ENCODE data around the gene FAM136A.

FAM136A gene

GRCh38 chr2:70301344-70302194 is at the start of gene FAM136A:
TSS of gene FAM136A (minus strand) at chr2:70302067. CDS start at chr2:70302011, 56 bp downstream.
- DNase-seq (peak; percentile 92 to 93), ATAC-seq (peak; percentile 87)
- H3K4me3 Mint-ChIP-seq: peak within 1 kb of the TSS; percentile 85 to 94
- H3K27me3 Mint-ChIP-seq: no peaks in the 10 kb centered on the region
- H3K9me3 Mint-ChIP-seq: no peaks in the 10 kb centered on the region
- peaks cover 48% of the 10 kb centered on the region for H3K4me1 Mint-ChIP-seq
- peak within 1 kb of the TSS; percentile 93 to 98 for H3K27ac Mint-ChIP-seq

DNA sequence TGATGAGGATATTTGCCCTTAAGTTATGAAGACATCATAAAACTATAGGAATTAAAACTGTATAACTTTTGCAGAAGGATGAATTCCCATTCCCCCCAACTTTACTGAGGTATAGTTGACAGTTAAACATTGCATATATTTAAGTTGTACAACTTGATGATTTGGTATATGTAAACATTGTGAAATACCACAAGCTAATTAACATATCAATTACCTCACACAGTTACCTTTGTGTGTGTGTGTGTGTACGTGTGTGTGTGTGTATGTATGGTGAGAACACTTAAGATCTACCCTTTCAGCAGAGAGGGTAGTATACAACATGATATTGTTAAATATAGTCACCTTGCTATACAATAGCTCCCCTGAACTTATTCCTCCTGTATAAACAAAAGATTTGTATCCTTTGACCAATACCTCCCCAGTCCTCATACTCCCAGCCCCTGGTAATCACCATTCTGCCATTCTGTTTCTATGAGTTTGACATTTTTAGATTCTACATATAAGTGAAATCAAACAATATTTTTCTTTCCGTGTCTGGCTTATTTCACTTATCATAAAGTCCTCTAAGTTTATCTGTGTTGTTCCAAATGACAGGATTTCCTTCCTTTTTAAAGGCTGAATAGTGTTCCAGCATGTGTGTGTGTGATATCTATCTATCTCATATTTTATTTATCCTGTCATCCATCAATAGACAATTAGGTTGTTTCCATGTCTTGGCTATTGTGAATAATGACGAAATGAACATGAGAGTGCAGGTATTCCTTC is 48.2 kb upstream of the FAM136A start:
- no peaks in the 10 kb centered on the region for H3K9me3 Mint-ChIP-seq
- no peak overlapping the region for H3K27ac Mint-ChIP-seq
- no peak overlapping the region for H3K4me3 Mint-ChIP-seq
- H3K27me3 Mint-ChIP-seq: peaks cover 16% of the 10 kb centered on the region
- no peak for ATAC-seq
- DNase-seq: no peak
- no peaks in the 10 kb centered on the region for H3K4me1 Mint-ChIP-seq

- no peak for DNase-seq
- ATAC-seq: no peak
- peaks cover 16% of the 10 kb centered on the region for H3K27me3 Mint-ChIP-seq
- no peak overlapping the region for H3K4me3 Mint-ChIP-seq
- no peak overlapping the region for H3K27ac Mint-ChIP-seq
- no peaks in the 10 kb centered on the region for H3K4me1 Mint-ChIP-seq
- no peaks in the 10 kb centered on the region for H3K9me3 Mint-ChIP-seq
Measured at GRCh38 chr2:70347831-70348230, 46.0 kb upstream of the FAM136A start.

DNA sequence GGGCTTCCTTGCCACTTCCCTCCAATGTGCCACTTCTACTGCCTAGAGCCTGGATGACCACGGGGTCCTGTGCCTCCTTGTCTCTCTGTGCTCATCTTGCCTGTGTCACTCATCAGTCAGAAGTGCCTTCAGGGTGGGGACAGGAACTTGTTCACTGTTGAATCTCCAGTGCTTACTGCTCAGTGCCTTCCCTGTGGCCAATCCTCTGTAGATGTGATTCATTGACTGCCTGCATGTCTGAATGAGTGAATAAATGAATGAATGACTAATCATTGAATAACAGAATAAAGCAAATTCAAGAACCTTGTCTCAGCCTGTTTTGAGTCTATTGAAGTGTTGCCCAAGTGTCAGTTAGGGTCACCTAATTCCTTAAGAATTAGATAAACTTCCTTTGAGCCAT is 42.3 kb upstream of the FAM136A start:
- no peak for ATAC-seq
- Mint-ChIP-seq H3K9me3 (no peaks in the 10 kb centered on the region), H3K4me1 (peaks cover 9% of the 10 kb centered on the region), H3K27ac (no peak overlapping the region), H3K27me3 (peaks cover 10% of the 10 kb centered on the region), H3K4me3 (no peak overlapping the region)
- DNase-seq: no peak

GRCh38 chr2:70341477-70341765 is 39.6 kb upstream of the FAM136A start:
- no peak overlapping the region for H3K27ac Mint-ChIP-seq
- ATAC-seq (no peak), DNase-seq (no peak)
- H3K4me3 Mint-ChIP-seq: no peak overlapping the region
- H3K9me3 Mint-ChIP-seq: no peaks in the 10 kb centered on the region
- H3K27me3 Mint-ChIP-seq: peaks cover 10% of the 10 kb centered on the region
- peaks cover 9% of the 10 kb centered on the region for H3K4me1 Mint-ChIP-seq

- ATAC-seq: no peak
Measured at GRCh38 chr2:70340761-70341476, 39.1 kb upstream of the FAM136A start.

DNA sequence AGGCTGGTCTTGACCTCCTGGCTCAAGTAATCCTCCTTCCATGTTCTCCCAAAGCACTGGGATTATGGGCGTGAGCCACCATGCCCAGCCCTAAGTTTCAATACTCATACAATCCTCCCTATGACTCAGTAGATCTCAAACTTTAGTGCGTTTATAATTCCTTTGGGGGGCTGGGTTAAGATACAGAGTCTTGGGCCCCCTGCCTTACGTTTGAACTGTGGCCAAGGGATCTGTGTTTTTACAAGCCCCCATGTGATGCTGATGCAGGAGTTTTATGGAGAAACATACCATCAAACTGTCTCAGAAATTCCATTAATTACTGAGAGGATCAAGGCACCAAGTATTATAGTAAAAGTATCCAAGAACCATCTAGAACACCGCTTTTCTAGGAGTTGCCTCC is 38.2 kb upstream of the FAM136A start:
- Mint-ChIP-seq H3K4me3 (no peak overlapping the region), H3K27me3 (peaks cover 10% of the 10 kb centered on the region), H3K27ac (no peak overlapping the region), H3K9me3 (no peaks in the 10 kb centered on the region), H3K4me1 (peaks cover 9% of the 10 kb centered on the region)
- ATAC-seq (no peak), DNase-seq (no peak)

More at GRCh38 chr2:70340761-70341476, 39.1 kb upstream of the FAM136A start:
- peaks cover 9% of the 10 kb centered on the region for H3K4me1 Mint-ChIP-seq
- peaks cover 10% of the 10 kb centered on the region for H3K27me3 Mint-ChIP-seq
- H3K9me3 Mint-ChIP-seq: no peaks in the 10 kb centered on the region
- peak; percentile 29 to 37 for DNase-seq
- H3K4me3 Mint-ChIP-seq: no peak overlapping the region
- H3K27ac Mint-ChIP-seq: no peak overlapping the region

GRCh38 chr2:70336552-70336951 is 34.7 kb upstream of the FAM136A start:
- no peak for DNase-seq
- no peak for ATAC-seq
- Mint-ChIP-seq H3K4me3 (no peak overlapping the region), H3K27ac (no peak overlapping the region), H3K4me1 (peaks cover 9% of the 10 kb centered on the region), H3K27me3 (peaks cover 4% of the 10 kb centered on the region), H3K9me3 (no peaks in the 10 kb centered on the region)

DNA sequence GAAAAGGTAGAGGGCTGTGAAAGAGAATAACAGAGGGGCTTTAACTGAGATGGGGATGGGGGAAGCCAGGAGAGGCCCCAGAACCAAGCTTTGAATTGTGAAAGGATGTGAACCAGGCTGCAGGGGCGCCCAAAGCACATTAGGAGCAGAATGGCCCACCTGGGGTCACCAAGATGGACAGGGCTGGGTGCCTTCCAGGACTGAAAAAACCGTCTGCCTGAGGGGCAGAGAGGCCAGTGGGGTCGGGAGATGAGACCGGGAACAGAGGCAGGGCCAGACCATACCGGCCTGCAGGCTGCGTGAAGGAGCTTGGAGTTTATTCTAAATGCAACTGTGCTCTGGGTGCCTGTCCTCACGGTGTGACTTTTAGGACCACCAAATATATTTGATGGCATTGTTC is 29.1 kb upstream of the FAM136A start:
- H3K9me3 Mint-ChIP-seq: no peaks in the 10 kb centered on the region
- no peaks in the 10 kb centered on the region for H3K4me1 Mint-ChIP-seq
- DNase-seq (no peak), ATAC-seq (no peak)
- H3K4me3 Mint-ChIP-seq: no peak overlapping the region
- H3K27me3 Mint-ChIP-seq: no peaks in the 10 kb centered on the region
- H3K27ac Mint-ChIP-seq: no peak overlapping the region

GRCh38 chr2:70330476-70330875 is 28.6 kb upstream of the FAM136A start:
- Mint-ChIP-seq H3K4me1 (no peaks in the 10 kb centered on the region), H3K9me3 (no peaks in the 10 kb centered on the region), H3K4me3 (no peak overlapping the region), H3K27me3 (no peaks in the 10 kb centered on the region), H3K27ac (no peak overlapping the region)
- ATAC-seq: no peak
- no peak for DNase-seq

GRCh38 chr2:70328921-70329561 is 27.2 kb upstream of the FAM136A start:
- Mint-ChIP-seq H3K27me3 (no peaks in the 10 kb centered on the region), H3K4me3 (no peak overlapping the region), H3K9me3 (no peaks in the 10 kb centered on the region), H3K27ac (no peak overlapping the region), H3K4me1 (no peaks in the 10 kb centered on the region)
- ATAC-seq: no peak
- no peak for DNase-seq

DNA sequence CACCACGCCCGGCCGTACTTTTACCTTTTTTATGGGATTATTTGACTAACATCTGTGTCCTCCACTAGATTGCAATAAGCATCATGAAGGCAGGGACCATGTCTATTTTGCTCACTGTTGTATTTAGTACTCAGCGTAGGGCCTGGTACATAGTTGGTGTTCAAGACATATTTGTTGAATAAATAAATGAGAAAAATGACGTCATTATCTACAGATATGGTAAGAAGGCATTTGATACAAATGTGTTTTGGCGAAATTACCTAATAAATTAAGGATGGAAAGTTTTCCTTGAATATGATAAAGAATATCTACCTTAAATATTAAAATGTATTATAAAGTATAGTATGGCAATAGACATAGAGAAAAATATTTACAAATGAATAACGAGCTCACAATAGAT is 24.0 kb upstream of the FAM136A start:
- ATAC-seq (no peak), DNase-seq (no peak)
- Mint-ChIP-seq H3K27me3 (peaks cover 8% of the 10 kb centered on the region), H3K27ac (no peak overlapping the region), H3K4me1 (peaks cover 8% of the 10 kb centered on the region), H3K4me3 (no peak overlapping the region), H3K9me3 (no peaks in the 10 kb centered on the region)

- Mint-ChIP-seq H3K27me3 (peaks cover 19% of the 10 kb centered on the region), H3K27ac (no peak overlapping the region), H3K4me3 (no peak overlapping the region), H3K9me3 (no peaks in the 10 kb centered on the region), H3K4me1 (peaks cover 8% of the 10 kb centered on the region)
- ATAC-seq: no peak
- no peak for DNase-seq
Measured at GRCh38 chr2:70322518-70322917, 20.7 kb upstream of the FAM136A start.

DNA sequence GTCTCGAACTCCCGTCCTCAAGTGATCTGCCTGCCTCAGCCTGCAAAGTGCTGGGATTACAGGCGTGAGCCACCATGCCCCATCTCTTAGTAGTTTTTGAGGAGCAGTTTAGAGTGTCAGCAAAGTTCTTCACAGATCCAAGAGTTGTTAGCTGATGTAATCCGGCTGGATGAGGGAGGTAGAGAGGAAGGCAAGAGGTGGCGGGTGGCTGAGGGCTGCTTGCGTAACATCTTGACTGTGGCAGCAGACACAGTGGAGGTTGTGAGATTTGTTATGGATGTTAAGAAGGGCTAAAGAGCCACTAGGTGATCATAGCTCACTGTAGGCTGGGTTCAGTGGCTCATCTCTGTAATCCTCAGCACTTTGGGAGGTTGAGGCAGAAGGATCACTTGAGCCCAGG is 19.5 kb upstream of the FAM136A start:
- Mint-ChIP-seq H3K27ac (no peak overlapping the region), H3K4me3 (no peak overlapping the region), H3K9me3 (no peaks in the 10 kb centered on the region), H3K27me3 (peaks cover 19% of the 10 kb centered on the region), H3K4me1 (peaks cover 8% of the 10 kb centered on the region)
- no peak for DNase-seq
- no peak for ATAC-seq

- Mint-ChIP-seq H3K27me3 (peaks cover 11% of the 10 kb centered on the region), H3K27ac (no peak overlapping the region)
Measured at GRCh38 chr2:70314640-70315039, 12.8 kb upstream of the FAM136A start.

More at GRCh38 chr2:70314640-70315039, 12.8 kb upstream of the FAM136A start:
- Mint-ChIP-seq H3K9me3 (no peaks in the 10 kb centered on the region), H3K4me3 (no peak overlapping the region), H3K4me1 (no peaks in the 10 kb centered on the region)
- no peak for DNase-seq
- no peak for ATAC-seq

Data from stimulated activated naive CD8-positive, alpha-beta T cell treated with anti-CD3 and anti-CD28 coated beads, Interleukin-15, amount 100 ng/mL, for 72 hours (primary cell).